Adrenal gland (tissue), 12 donors: ENCODE data around the gene ADAMTS17. TPM values are rescaled to one million over a fixed set of nuclear protein-coding genes. Genes with fewer than 3 reads are reported as not detected.

ENCODE experiments used
- DNase-seq, 7 donors: peaks; one replicate each; pipeline ENCODE4 v3.0.0-alpha.2; 2019 to 2020
- H3K27ac ChIP-seq, 5 donors: fragments of 200-600 bp; sonication (generic) in 4 of 5; 1 replicate in 3 of 5; 2 replicates in 2 of 5; pipeline versions ENCODE4 v1.5.1 to v1.8.0; 2016 to 2020; ENCODE audit warnings: mild to moderate bottlenecking in 1 of 5
- H3K27me3 ChIP-seq: fragments of 200-600 bp; 2 replicates; pipeline ENCODE4 v1.8.0; 2021
- H3K36me3 ChIP-seq, 2 donors: fragments of 200-600 bp; replicated peaks in 1 of 2; 1 replicate in 1 of 2; 2 replicates in 1 of 2; pipeline versions ENCODE4 v1.5.1 to v1.8.0; 2018 to 2022
- H3K4me1 ChIP-seq, 2 donors: fragments of 200-600 bp; replicated peaks in 1 of 2; 1 replicate in 1 of 2; 2 replicates in 1 of 2; pipeline versions ENCODE4 v1.5.1 to v1.8.0; 2018 to 2021
- H3K4me3 ChIP-seq, 4 donors: fragments of 200-600 bp; sonication (generic) in 3 of 4; one replicate each; pipeline ENCODE4 v1.5.1; 2016 to 2018
- H3K9me3 ChIP-seq, 3 donors: fragments of 200-600 bp; sonication (generic) in 1 of 3; replicated peaks in 1 of 3; 1 replicate in 2 of 3; 2 replicates in 1 of 3; pipeline versions ENCODE4 v1.5.1 to v1.8.0; 2016 to 2021
- CTCF ChIP-seq, 6 experiments: fragments of 450-650 bp in 4 of 6; fragments of 200-600 bp in 2 of 6; sonication (generic) in 1 of 6; IDR thresholded peaks; 1 replicate in 5 of 6; 2 replicates in 1 of 6; pipeline versions ENCODE4 v1.5.1 to v1.8.0; 2016 to 2021; ENCODE audit warnings: antibody characterized with exemption in 6 of 6, mild to moderate bottlenecking in 2 of 6, moderate library complexity in 1 of 6
- POLR2A ChIP-seq, 2 donors: fragments of 450-650 bp; IDR thresholded peaks; one replicate each; pipeline ENCODE4 v1.6.1; 2017; ENCODE audit warnings: antibody characterized with exemption in 2 of 2, mild to moderate bottlenecking in 2 of 2, moderate library complexity in 1 of 2
- WGBS, 4 donors: extraction: QIAGEN DNeasy Blood & Tissue Kit in 2 of 4; methylation state at CpG; one replicate each; pipeline versions ENCODE4 v1.1.5 to v1.1.7; 2013 to 2017; 5-methylcytosine and 5-hydroxymethylcytosine counted together
- intact Hi-C, 2 donors: fragments of 100-400 bp; cut with DNase I; formaldehyde crosslinking; loops; one replicate each; pipeline versions ENCODE4 v1.14.1 to v1.15.0; 2022 to 2023
- polyA plus RNA-seq, 3 donors: library from polyadenylated mRNA; stranded (reverse); fragments of 200-250 nt in 2 of 3; fragments of 350-450 nt in 1 of 3; fragmentation: Illumina TruSeq in 1 of 3; extraction: RNeasy Lipid Tissue Mini Kit (QIAGEN cat#74804) in 1 of 3; gene quantifications; one replicate each; pipeline ENCODE4 v1.2.3, GENCODE V29; 2013 to 2014
- total RNA-seq, 9 donors: library from RNA; depleted of rRNA in 4 of 9; stranded (reverse); fragments of >200 nt in 4 of 9; fragments of 120-200 nt in 1 of 9; fragmentation: NEBNext Ultra II Directional in 1 of 9; extraction: Animal tissue kit (Norgen Biotek cat#: 25700) in 1 of 9; gene quantifications; one replicate each; pipeline versions ENCODE4 v1.1.0 to v1.2.4, GENCODE V29; 2013 to 2023
- donor health status: healthy with polysubstance abuse.
- donor health status: Bipolar disorder and iron deficiency.
- donor health status: DM: yes; HTN: yes; CAD: no.
- donor health status: DM: no; HTN: no; CAD: no.
- donor health status: DM: no; HTN: no; CAD: no.
- donor health status: DM: yes; HTN: yes; CAD: no.

The ADAMTS17 gene
- total and polyA plus RNA-seq, 12 donors, result 0.51 to 14.8 (median 2.9) TPM

DNA sequence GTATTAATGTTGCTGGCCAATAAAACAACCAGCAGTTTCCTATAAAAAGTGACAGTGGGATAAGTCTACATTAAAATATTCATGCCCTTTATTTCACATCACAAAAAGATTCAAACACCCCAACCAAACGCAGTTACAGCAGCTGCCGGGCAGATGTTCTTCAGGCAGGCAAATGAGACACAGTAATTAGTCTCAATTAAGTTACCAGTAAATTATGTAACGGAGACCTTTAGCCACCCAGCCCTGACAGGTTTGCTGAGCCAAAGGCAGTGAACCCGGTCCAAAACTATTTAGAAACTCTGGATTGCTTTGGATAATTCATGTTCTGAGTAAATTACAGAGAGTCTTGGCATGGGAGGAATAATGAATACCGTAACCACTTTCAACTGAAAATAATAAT, 319.4 kb downstream of the ADAMTS17 start:
- Histone ChIP-seq H3K36me3 (no peaks in the 10 kb centered on the region), H3K4me3 (no peak overlapping the region), H3K4me1 (no peaks in the 10 kb centered on the region), H3K9me3 (no peaks in the 10 kb centered on the region), H3K27me3 (no peaks in the 10 kb centered on the region), H3K27ac (no peak overlapping the region)
- intact Hi-C loops, result no loop called here
- TF ChIP-seq POLR2A (IDR thresholded peaks at IDR 0.05) (no peak), CTCF (IDR thresholded peaks at IDR 0.05) (no peak)
- 53 to 79% (median 70%) methylated on average over 5 of the region's 5 CpGs for WGBS, 4 donors
- DNase-seq, result no peak

DNA sequence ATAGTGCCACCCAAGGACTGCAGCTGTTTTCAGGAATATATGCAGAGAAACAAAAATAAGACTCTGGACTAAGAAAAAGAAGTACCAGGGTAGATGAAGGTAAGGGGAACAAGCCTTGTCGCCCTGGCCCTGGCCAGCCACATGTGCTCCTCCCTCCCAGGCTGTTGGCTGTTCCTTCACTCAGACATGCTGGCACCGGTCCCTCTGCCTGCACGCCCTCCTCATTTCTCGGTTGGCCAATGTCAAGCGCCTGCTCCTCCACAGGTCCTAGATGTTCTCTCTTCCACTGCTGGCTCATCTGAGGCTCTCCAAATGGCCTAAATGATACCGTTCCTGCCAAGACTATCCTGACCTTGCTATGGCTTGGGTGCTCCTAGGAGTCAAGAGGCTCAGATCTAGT, 320.1 kb downstream of the ADAMTS17 start:
- Histone ChIP-seq H3K36me3 (no peaks in the 10 kb centered on the region), H3K9me3 (no peaks in the 10 kb centered on the region), H3K27me3 (no peaks in the 10 kb centered on the region), H3K4me3 (no peak overlapping the region), H3K4me1 (no peaks in the 10 kb centered on the region), H3K27ac (no peak overlapping the region)
- DNase-seq, result no peak
- intact Hi-C loops, result no loop called here
- 74 to 84% (median 82%) methylated on average over 6 of the region's 6 CpGs for WGBS, 4 donors
- no peak for TF ChIP-seq CTCF (IDR thresholded peaks at IDR 0.05)
- TF ChIP-seq POLR2A (IDR thresholded peaks at IDR 0.05), result no peak

- no peak for DNase-seq
- Histone ChIP-seq H3K27me3 (no peaks in the 10 kb centered on the region), H3K9me3 (no peaks in the 10 kb centered on the region), H3K4me3 (no peak overlapping the region), H3K4me1 (no peaks in the 10 kb centered on the region), H3K36me3 (no peaks in the 10 kb centered on the region), H3K27ac (no peak overlapping the region)
- intact Hi-C loops, result no loop called here
- 89 to 93% (median 90%) methylated on average over 6 of the region's 6 CpGs for WGBS, 4 donors
- no peak for TF ChIP-seq POLR2A (IDR thresholded peaks at IDR 0.05)
- no peak for TF ChIP-seq CTCF (IDR thresholded peaks at IDR 0.05)
Observed at GRCh38 chr15:100020614-100021013, 321.2 kb downstream of the ADAMTS17 start.

DNA sequence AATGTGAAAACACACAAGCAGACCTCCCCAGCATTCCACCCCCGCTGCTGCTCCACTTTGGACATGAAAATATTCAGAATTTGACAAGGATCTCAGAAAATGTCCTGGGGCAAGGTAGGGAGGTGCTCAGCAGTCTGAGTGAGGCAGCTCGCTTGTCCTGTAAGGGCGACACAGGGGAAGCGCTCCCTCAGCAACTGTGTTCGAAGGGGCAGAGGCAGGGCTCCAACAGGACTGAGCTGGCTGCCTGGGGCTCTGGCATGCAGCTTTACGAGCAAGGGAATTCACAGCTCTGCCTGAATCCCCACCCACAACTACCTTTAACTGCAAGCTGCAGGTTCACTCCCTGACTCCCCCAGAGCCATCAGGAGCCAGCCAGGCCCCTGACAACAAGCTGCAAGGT, 321.6 kb downstream of the ADAMTS17 start:
- Histone ChIP-seq H3K4me1 (no peaks in the 10 kb centered on the region), H3K27ac (no peak overlapping the region), H3K4me3 (no peak overlapping the region), H3K36me3 (no peaks in the 10 kb centered on the region), H3K27me3 (no peaks in the 10 kb centered on the region), H3K9me3 (no peaks in the 10 kb centered on the region)
- no peak for DNase-seq
- 71 to 83% (median 76%) methylated on average over 5 to 6 of the region's 6 CpGs for WGBS, 4 donors
- TF ChIP-seq CTCF (IDR thresholded peaks at IDR 0.05), result no peak
- TF ChIP-seq POLR2A (IDR thresholded peaks at IDR 0.05), result no peak
- intact Hi-C loops, result no loop called here
